Ascending aorta (tissue), 2 donors: Measurements from ENCODE around the gene SPDYE6. TPM values are rescaled to one million over a fixed set of nuclear protein-coding genes. Genes with fewer than 3 reads are reported as not detected.

Experiments
- DNase-seq, 2 donors: peaks; one replicate each; pipeline ENCODE4 v3.0.0-alpha.2; 2019; ENCODE audit warnings: low spot score in 2 of 2
- H3K27ac ChIP-seq, 2 donors: fragments of 200-600 bp; sonication (generic); one replicate each; pipeline ENCODE4 v1.5.1; 2016 to 2017; ENCODE audit warnings: mild to moderate bottlenecking in 1 of 2
- H3K27me3 ChIP-seq: fragments of 200-600 bp; sonication (generic); one replicate; pipeline ENCODE4 v1.5.1; 2017
- H3K36me3 ChIP-seq, 2 donors: fragments of 200-600 bp; sonication (generic); one replicate each; pipeline ENCODE4 v1.5.1; 2016
- H3K4me1 ChIP-seq, 2 donors: fragments of 200-600 bp; sonication (generic); one replicate each; pipeline ENCODE4 v1.5.1; 2016 to 2017; ENCODE audit warnings: mild to moderate bottlenecking in 1 of 2
- H3K4me3 ChIP-seq, 2 donors: fragments of 200-600 bp; sonication (generic); one replicate each; pipeline ENCODE4 v1.5.1; 2016 to 2017; ENCODE audit warnings: mild to moderate bottlenecking in 1 of 2
- H3K9me3 ChIP-seq, 2 donors: fragments of 200-600 bp; sonication (generic); one replicate each; pipeline ENCODE4 v1.5.1; 2016
- intact Hi-C: fragments of 100-400 bp; cut with DNase I; formaldehyde crosslinking; loops from one replicate; pipeline ENCODE4 v1.15.1; 2023
- total RNA-seq: library from RNA; depleted of rRNA; stranded (reverse); fragments of >200 nt; gene quantifications from one replicate; pipeline ENCODE4 v1.1.0, GENCODE V29; 2016
- TF ChIP-seq, protein P1 (sequence below), 3 experiments: fragments of 200-600 bp in 2 of 3; fragments of 450-650 bp in 1 of 3; sonication (generic) in 2 of 3; IDR thresholded peaks; one replicate each; pipeline ENCODE4 v1.5.1; 2016 to 2019; ENCODE audit warnings: antibody characterized with exemption in 3 of 3, mild to moderate bottlenecking in 1 of 3, moderate library complexity in 1 of 3

Gene SPDYE6
- total RNA-seq, 1 donor from 2014 or later: not detected

DNA sequence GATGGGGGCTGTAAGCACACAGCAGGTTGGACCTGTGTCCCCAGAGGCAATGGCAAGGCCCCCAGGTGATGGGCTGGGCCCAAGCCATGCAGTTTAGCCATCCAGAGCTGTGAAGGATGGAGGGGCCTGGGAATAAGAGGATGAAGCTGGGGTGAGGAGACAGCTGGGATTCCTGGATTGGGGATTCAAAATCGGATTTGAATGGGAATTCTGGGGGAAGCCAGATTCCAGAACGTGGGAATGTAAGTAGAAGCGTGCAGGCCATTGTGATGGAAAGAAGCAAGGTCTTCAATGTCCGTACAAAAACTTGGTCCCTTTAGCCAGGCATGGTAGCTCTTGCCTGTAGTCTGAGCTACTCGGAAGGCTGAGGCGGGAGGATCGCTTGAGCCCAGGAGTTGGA lies 59.7 kb downstream of the SPDYE6 start:
- H3K36me3 ChIP-seq: no peaks in the 10 kb centered on the region
- intact Hi-C loops: no loop called here
- no peak overlapping the region for H3K4me3 ChIP-seq
- TF ChIP-seq, protein P1, sequence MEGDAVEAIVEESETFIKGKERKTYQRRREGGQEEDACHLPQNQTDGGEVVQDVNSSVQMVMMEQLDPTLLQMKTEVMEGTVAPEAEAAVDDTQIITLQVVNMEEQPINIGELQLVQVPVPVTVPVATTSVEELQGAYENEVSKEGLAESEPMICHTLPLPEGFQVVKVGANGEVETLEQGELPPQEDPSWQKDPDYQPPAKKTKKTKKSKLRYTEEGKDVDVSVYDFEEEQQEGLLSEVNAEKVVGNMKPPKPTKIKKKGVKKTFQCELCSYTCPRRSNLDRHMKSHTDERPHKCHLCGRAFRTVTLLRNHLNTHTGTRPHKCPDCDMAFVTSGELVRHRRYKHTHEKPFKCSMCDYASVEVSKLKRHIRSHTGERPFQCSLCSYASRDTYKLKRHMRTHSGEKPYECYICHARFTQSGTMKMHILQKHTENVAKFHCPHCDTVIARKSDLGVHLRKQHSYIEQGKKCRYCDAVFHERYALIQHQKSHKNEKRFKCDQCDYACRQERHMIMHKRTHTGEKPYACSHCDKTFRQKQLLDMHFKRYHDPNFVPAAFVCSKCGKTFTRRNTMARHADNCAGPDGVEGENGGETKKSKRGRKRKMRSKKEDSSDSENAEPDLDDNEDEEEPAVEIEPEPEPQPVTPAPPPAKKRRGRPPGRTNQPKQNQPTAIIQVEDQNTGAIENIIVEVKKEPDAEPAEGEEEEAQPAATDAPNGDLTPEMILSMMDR (IDR thresholded peaks at IDR 0.05): no peak
- no peak overlapping the region for H3K27ac ChIP-seq
- H3K4me1 ChIP-seq: no peaks in the 10 kb centered on the region
- no peaks in the 10 kb centered on the region for H3K9me3 ChIP-seq
- no peak for DNase-seq
- no peaks in the 10 kb centered on the region for H3K27me3 ChIP-seq

DNA sequence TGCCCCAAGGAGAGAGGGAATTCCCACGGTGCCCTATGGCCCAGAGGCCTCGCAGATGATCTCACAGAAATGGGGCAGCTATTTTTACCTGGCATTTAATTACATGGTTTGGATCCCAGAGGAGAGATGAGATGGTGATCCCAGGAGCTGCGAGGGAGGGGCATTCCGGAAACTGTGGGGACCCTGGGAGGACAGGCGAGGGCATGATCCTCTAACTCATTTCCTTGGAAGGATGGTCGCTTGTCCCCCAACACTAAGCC lies 60.1 kb downstream of the SPDYE6 start:
- no peaks in the 10 kb centered on the region for H3K27me3 ChIP-seq

More for the DNA sequence above, 60.1 kb downstream of the SPDYE6 start:
- intact Hi-C loops: no loop called here
- H3K27ac ChIP-seq: no peak overlapping the region
- DNase-seq: no peak
- no peaks in the 10 kb centered on the region for H3K36me3 ChIP-seq
- H3K9me3 ChIP-seq: no peaks in the 10 kb centered on the region
- H3K4me3 ChIP-seq: no peak overlapping the region
- H3K4me1 ChIP-seq: no peaks in the 10 kb centered on the region
- TF ChIP-seq, protein P1 (IDR thresholded peaks at IDR 0.05): no peak

Other genes starting within 250 kb of the SPDYE6 start
- 4.2 TPM for gene SH2B2, start 69.6 kb downstream of the SPDYE6 start, total RNA-seq
- gene PRKRIP1, start 39.9 kb upstream of the SPDYE6 start, total RNA-seq: 23.6 TPM
- 45.1 TPM for gene ORAI2, start 77.1 kb upstream of the SPDYE6 start, total RNA-seq
- 26.4 TPM for gene ALKBH4, start 108.4 kb upstream of the SPDYE6 start, total RNA-seq
- gene LRWD1, start 108.5 kb upstream of the SPDYE6 start, total RNA-seq: 24.4 TPM
- gene POLR2J, start 122.5 kb upstream of the SPDYE6 start, total RNA-seq: 40.8 TPM
- 143 TPM for gene RASA4B, start 161.3 kb upstream of the SPDYE6 start, total RNA-seq
- 43.5 TPM for gene UPK3BL2, start 187.3 kb upstream of the SPDYE6 start, total RNA-seq
- gene SPDYE2, start 194.8 kb upstream of the SPDYE6 start, total RNA-seq: not detected
- 1.5 TPM for gene POLR2J3, start 216.1 kb upstream of the SPDYE6 start, total RNA-seq